SU-DHL-6 (cell line): Measurements from ENCODE around the gene SVOPL.

Experiments
- EZH2phosphoT487 ChIP-seq: fragments of 200-600 bp; sonication (generic), shearing (Covaris generic); conservative IDR thresholded peaks from 2 replicates; pipeline ENCODE4 v1.6.1; 2018; ENCODE audit warnings: mild to moderate bottlenecking, antibody characterized with exemption, low read length, moderate library complexity, mixed read lengths
- TF ChIP-seq, protein P1 (sequence below): fragments of 200-600 bp; sonication (generic); IDR thresholded peaks from one replicate; pipeline ENCODE4 v1.5.1; 2017; ENCODE audit warnings: antibody characterized with exemption, mild to moderate bottlenecking, low read length, moderate library complexity; ENCODE audit not compliant: insufficient read depth, poor library complexity, severe bottlenecking

DNA sequence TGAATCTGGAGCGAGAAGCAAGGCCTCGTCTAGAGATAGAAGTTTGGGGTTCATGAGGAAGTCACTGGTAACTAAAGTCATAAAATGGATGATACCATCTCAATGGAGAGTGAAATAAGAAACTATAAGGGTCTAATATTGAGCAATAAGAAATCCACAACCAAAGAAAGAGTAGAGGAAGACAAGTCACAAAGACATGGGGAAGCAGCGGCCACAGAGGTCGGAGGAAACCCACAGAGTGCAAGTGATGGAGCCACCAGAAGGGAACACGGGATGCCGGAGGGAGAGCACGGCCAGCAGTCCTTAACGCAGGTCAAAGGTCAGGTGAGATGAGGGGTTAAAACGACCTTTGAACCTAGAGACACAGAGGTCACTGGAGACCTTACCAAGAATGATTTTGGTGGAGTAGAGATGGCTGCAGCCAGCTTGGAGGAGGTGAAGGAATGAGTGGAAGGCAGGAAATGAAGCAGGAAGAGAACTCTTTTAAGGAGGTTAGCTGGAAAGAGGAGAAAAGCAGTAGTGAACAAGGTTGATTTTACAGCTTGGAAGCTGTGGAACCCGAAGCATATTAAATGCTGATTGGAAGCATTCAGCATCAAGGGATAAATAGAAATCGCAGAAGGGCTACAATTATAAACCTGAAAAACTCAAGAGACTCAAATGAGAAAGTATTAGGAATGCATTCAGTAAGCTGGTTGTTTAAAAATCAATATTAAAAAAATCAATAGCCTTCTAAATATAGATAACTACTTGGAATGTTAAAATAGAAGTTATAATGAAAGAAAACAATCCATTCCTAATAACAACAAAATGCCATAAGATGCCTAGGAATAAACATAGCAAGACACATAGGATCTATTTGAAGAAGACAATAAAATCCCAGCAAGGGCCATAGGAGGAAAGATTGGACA lies 93.7 kb downstream of the SVOPL start:
- TF ChIP-seq, protein P1, sequence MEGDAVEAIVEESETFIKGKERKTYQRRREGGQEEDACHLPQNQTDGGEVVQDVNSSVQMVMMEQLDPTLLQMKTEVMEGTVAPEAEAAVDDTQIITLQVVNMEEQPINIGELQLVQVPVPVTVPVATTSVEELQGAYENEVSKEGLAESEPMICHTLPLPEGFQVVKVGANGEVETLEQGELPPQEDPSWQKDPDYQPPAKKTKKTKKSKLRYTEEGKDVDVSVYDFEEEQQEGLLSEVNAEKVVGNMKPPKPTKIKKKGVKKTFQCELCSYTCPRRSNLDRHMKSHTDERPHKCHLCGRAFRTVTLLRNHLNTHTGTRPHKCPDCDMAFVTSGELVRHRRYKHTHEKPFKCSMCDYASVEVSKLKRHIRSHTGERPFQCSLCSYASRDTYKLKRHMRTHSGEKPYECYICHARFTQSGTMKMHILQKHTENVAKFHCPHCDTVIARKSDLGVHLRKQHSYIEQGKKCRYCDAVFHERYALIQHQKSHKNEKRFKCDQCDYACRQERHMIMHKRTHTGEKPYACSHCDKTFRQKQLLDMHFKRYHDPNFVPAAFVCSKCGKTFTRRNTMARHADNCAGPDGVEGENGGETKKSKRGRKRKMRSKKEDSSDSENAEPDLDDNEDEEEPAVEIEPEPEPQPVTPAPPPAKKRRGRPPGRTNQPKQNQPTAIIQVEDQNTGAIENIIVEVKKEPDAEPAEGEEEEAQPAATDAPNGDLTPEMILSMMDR = no peak
- no peak for TF ChIP-seq EZH2phosphoT487
